ENCODE results near the gene TBX20. TPM values are rescaled to one million over a fixed set of nuclear protein-coding genes. Genes with fewer than 3 reads are reported as not detected.
"Not testable (repeated sequence)": the region's sequence is repeated elsewhere in the genome, so short reads cannot be mapped to it uniquely, and the experiment has no call there.

TBX20 gene
- total RNA-seq, 1 donor from 2014 or later: 1.0 TPM

DNA sequence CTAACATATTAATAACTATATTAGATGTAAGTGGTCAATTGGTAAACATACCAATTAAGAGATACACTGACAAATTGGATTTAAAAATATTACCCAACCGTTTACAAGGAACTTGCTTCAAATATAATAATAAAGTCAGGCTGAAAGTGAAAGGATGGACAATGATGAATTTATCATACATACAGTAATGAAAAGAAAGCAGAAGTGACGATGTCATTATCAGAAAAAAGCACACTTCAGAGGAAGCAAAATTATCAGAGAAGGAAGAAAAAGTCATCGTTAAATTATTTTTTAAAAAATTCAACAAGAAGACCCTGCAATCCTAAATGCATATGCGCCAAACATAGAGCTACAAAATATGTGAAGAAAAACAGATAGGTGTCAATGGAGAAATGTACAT, 81.8 kb downstream of the TBX20 start:
- H3K27me3 ChIP-seq (ENCODE audit: control insufficient read depth in 3 of 3, insufficient read depth in 3 of 3, low read length in 3 of 3); H3K9me3 ChIP-seq (ENCODE audit: control insufficient read depth in 3 of 3, low read length in 3 of 3); H3K36me3 ChIP-seq (ENCODE audit: control insufficient read depth in 3 of 3, insufficient read depth in 3 of 3, low read length in 3 of 3); H3K4me1 ChIP-seq (ENCODE audit: control insufficient read depth in 3 of 3, insufficient read depth in 3 of 3, low read length in 3 of 3); H3K4me3 ChIP-seq (ENCODE audit: low read length in 3 of 3); H3K27ac ChIP-seq (ENCODE audit: low read depth, low read length); H3K9ac ChIP-seq (ENCODE audit: low read depth in 1 of 3, low read length in 3 of 3): not testable (repeated sequence)

DNA sequence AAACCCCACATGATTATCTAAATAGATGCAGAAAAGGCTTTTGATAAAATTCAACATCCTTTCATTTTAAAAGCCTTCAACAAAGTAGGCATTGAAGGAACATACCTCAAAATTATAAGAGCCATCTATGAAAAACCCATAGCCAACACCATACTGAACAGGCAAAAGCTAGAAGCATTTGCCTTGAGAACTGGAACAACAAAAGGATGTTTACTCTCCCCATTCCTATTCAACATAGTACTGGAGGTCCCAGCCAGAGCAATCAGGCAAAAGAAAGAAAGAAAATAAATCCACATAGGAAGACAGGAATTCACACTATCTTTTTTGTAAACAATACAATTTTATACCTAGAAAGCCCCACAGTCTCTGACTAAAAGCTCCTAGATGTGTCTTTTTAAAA, 86.2 kb downstream of the TBX20 start:
- H3K9me3 ChIP-seq (ENCODE audit: control insufficient read depth in 3 of 3, low read length in 3 of 3); H3K4me3 ChIP-seq (ENCODE audit: low read length in 3 of 3); H3K27me3 ChIP-seq (ENCODE audit: control insufficient read depth in 3 of 3, insufficient read depth in 3 of 3, low read length in 3 of 3); H3K4me1 ChIP-seq (ENCODE audit: control insufficient read depth in 3 of 3, insufficient read depth in 3 of 3, low read length in 3 of 3); H3K36me3 ChIP-seq (ENCODE audit: control insufficient read depth in 3 of 3, insufficient read depth in 3 of 3, low read length in 3 of 3); H3K27ac ChIP-seq (ENCODE audit: low read depth, low read length); H3K9ac ChIP-seq (ENCODE audit: low read depth in 1 of 3, low read length in 3 of 3): not testable (repeated sequence)

DNA sequence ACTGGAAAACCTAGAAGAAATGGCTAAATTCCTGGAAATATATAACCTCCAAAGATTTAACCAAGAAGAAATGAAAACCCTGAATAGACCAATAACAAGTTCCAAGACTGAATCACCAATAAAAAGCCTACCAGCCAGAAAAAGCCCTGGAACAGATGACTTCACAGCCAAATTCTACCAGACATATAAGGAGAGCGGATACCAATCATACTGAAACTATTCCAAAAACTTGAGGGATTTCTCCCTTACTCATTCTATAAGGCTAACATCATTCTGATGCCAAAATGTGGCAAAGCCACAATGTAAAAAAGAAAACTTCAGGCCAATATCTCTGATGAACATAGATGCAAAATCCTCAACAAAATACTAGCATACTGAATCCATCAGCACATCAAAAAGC, 86.7 kb downstream of the TBX20 start:
- H3K4me1 ChIP-seq (ENCODE audit: control insufficient read depth in 3 of 3, insufficient read depth in 3 of 3, low read length in 3 of 3); H3K9me3 ChIP-seq (ENCODE audit: control insufficient read depth in 3 of 3, low read length in 3 of 3); H3K27me3 ChIP-seq (ENCODE audit: control insufficient read depth in 3 of 3, insufficient read depth in 3 of 3, low read length in 3 of 3): not testable (repeated sequence)

DNA sequence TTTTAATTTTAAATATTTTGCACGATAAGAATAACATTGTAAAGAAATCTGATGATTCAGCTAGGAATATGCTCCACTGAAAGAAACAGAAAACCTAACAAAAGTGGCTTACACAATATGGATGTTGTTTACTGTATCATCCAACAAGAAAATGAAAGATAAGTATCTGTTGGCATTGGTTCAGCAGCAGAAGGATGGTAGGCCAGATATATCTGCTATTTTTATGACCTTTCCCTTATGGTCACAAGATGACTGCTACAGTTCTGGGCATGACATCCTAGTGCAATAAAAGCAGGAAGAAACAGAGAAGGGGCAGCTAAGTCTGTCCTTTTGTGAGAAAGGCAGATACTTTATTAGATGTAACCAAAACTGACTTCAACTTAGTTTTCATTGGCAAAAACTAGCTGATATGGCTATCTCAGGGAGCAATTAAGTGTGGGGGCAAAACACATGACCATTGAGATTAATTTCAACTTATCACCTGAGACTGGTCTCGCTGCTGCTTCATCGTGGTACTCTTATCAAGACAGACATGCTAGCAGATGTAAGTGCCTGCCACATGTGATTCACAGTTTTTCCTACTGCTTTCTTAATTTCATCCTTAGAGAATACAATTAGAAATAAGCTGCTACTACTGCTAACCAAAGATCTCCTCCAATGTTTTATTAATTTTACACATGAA, 92.7 kb downstream of the TBX20 start:
- H3K36me3 ChIP-seq (ENCODE audit: control insufficient read depth in 3 of 3, insufficient read depth in 3 of 3, low read length in 3 of 3); H3K9me3 ChIP-seq (ENCODE audit: control insufficient read depth in 3 of 3, low read length in 3 of 3): not testable (repeated sequence)

More for the DNA sequence above, 86.7 kb downstream of the TBX20 start:
- not testable (repeated sequence) for H3K36me3 ChIP-seq (ENCODE audit: control insufficient read depth in 3 of 3, insufficient read depth in 3 of 3, low read length in 3 of 3); H3K4me3 ChIP-seq (ENCODE audit: low read length in 3 of 3); H3K9ac ChIP-seq (ENCODE audit: low read depth in 1 of 3, low read length in 3 of 3); H3K27ac ChIP-seq (ENCODE audit: low read depth, low read length)

More for the DNA sequence above, 92.7 kb downstream of the TBX20 start:
- not testable (repeated sequence) for H3K4me1 ChIP-seq (ENCODE audit: control insufficient read depth in 3 of 3, insufficient read depth in 3 of 3, low read length in 3 of 3); H3K27ac ChIP-seq (ENCODE audit: low read depth, low read length); H3K4me3 ChIP-seq (ENCODE audit: low read length in 3 of 3); H3K27me3 ChIP-seq (ENCODE audit: control insufficient read depth in 3 of 3, insufficient read depth in 3 of 3, low read length in 3 of 3); H3K9ac ChIP-seq (ENCODE audit: low read depth in 1 of 3, low read length in 3 of 3)

Other genes starting within 250 kb of the TBX20 start
- 20.4 TPM for gene DPY19L1, start 216.6 kb downstream of the TBX20 start, total RNA-seq

Measured in skeletal muscle tissue (tissue), 4 donors.